Uterus (tissue), 4 donors: Measurements from ENCODE around the gene SLC22A4. TPM values are rescaled to one million over a fixed set of nuclear protein-coding genes. Genes with fewer than 3 reads are reported as not detected.

Source experiments
- DNase-seq, 2 donors: peaks; one replicate each; pipeline ENCODE4 v3.0.0-alpha.2; 2019 to 2020
- H3K27ac ChIP-seq, 2 donors: fragments of 200-600 bp; sonication (generic); 1 replicate in 1 of 2; 2 replicates in 1 of 2; pipeline ENCODE4 v1.5.1; 2016 to 2018
- H3K27me3 ChIP-seq, 2 donors: fragments of 200-600 bp; sonication (generic); one replicate each; pipeline ENCODE4 v1.5.1; 2018 to 2019; ENCODE audit warnings: control low read depth in 1 of 2
- H3K36me3 ChIP-seq, 2 donors: fragments of 200-600 bp; sonication (generic); one replicate each; pipeline ENCODE4 v1.5.1; 2019; ENCODE audit warnings: control low read depth in 1 of 2
- H3K4me1 ChIP-seq, 2 donors: fragments of 200-600 bp; sonication (generic); one replicate each; pipeline ENCODE4 v1.5.1; 2018 to 2019; ENCODE audit warnings: control low read depth in 1 of 2
- H3K4me3 ChIP-seq, 2 donors: fragments of 200-600 bp; sonication (generic); 1 replicate in 1 of 2; 2 replicates in 1 of 2; pipeline ENCODE4 v1.5.1; 2018 to 2019; ENCODE audit warnings: mild to moderate bottlenecking in 1 of 2
- H3K9me3 ChIP-seq, 2 donors: fragments of 200-600 bp; sonication (generic); one replicate each; pipeline ENCODE4 v1.5.1; 2019; ENCODE audit warnings: control low read depth in 1 of 2
- POLR2A ChIP-seq, 2 donors: fragments of 450-650 bp; IDR thresholded peaks; one replicate each; pipeline ENCODE4 v1.6.1; 2016; ENCODE audit warnings: antibody characterized with exemption in 2 of 2, mild to moderate bottlenecking in 1 of 2, moderate library complexity in 1 of 2
- intact Hi-C: fragments of 100-400 bp; cut with DNase I; formaldehyde crosslinking; loops from one replicate; pipeline ENCODE4 v1.15.1; 2023; ENCODE audit warnings: low total_unique reads
- total RNA-seq, 4 donors: library from RNA; depleted of rRNA in 3 of 4; stranded (reverse); fragments of >200 nt in 3 of 4; gene quantifications; one replicate each; pipeline versions ENCODE4 v1.1.0 to v1.2.4, GENCODE V29; 2014 to 2023
- TF ChIP-seq, protein P1 (sequence below), 4 experiments: fragments of 200-600 bp in 2 of 4; fragments of 450-650 bp in 2 of 4; sonication (generic) in 2 of 4; IDR thresholded peaks; one replicate each; pipeline ENCODE4 v1.5.1; 2016 to 2019; ENCODE audit warnings: antibody characterized with exemption in 4 of 4, mild to moderate bottlenecking in 2 of 4, moderate library complexity in 1 of 4
- donor health status: DM: yes; HTN: yes; CAD: no.

SLC22A4 gene
- total RNA-seq, 4 donors from 2014 or later, result 0.26 to 4.5 (median 2.3) TPM

- intact Hi-C loops, result loop anchor here (2.0 kb wide), 1 partner anchor 110 kb away; no protein-coding TSS in a partner anchor
- no peaks in the 10 kb centered on the region for H3K36me3 ChIP-seq
- H3K9me3 ChIP-seq, result no peaks in the 10 kb centered on the region
- peak overlapping the region; percentile 91 to 92 for H3K27ac ChIP-seq
- TF ChIP-seq POLR2A (IDR thresholded peaks at IDR 0.05), result no peak
- TF ChIP-seq, protein P1, sequence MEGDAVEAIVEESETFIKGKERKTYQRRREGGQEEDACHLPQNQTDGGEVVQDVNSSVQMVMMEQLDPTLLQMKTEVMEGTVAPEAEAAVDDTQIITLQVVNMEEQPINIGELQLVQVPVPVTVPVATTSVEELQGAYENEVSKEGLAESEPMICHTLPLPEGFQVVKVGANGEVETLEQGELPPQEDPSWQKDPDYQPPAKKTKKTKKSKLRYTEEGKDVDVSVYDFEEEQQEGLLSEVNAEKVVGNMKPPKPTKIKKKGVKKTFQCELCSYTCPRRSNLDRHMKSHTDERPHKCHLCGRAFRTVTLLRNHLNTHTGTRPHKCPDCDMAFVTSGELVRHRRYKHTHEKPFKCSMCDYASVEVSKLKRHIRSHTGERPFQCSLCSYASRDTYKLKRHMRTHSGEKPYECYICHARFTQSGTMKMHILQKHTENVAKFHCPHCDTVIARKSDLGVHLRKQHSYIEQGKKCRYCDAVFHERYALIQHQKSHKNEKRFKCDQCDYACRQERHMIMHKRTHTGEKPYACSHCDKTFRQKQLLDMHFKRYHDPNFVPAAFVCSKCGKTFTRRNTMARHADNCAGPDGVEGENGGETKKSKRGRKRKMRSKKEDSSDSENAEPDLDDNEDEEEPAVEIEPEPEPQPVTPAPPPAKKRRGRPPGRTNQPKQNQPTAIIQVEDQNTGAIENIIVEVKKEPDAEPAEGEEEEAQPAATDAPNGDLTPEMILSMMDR (IDR thresholded peaks at IDR 0.05), result no peak
- DNase-seq, result no peak
- H3K4me1 ChIP-seq, result peaks cover 19 to 20% of the 10 kb centered on the region in 2 donors
- H3K27me3 ChIP-seq, result no peaks in the 10 kb centered on the region
- no peak overlapping the region for H3K4me3 ChIP-seq
Measured at GRCh38 chr5:132389051-132389331, 94.8 kb downstream of the SLC22A4 start.

GRCh38 chr5:132389585-132390286 lies 95.5 kb downstream of the SLC22A4 start:
- H3K27ac ChIP-seq, result peak overlapping the region; percentile 91 to 92
- intact Hi-C loops, result loop anchor here (2.0 kb wide), 1 partner anchor 109 kb away; no protein-coding TSS in a partner anchor
- no peak for TF ChIP-seq POLR2A (IDR thresholded peaks at IDR 0.05)
- TF ChIP-seq, protein P1 (IDR thresholded peaks at IDR 0.05), result no peak

GRCh38 chr5:132391247-132391646 lies 97.1 kb downstream of the SLC22A4 start:
- Histone ChIP-seq H3K27me3 (no peaks in the 10 kb centered on the region), H3K4me3 (no peak overlapping the region), H3K4me1 (peaks cover 11 to 19% of the 10 kb centered on the region in 2 donors), H3K36me3 (no peaks in the 10 kb centered on the region), H3K27ac (peak overlapping the region; percentile 23 to 92), H3K9me3 (no peaks in the 10 kb centered on the region)
- TF ChIP-seq, protein P1 (IDR thresholded peaks at IDR 0.05), result no peak
- TF ChIP-seq POLR2A (IDR thresholded peaks at IDR 0.05), result no peak
- no peak for DNase-seq
- intact Hi-C loops, result no loop called here

More at GRCh38 chr5:132389585-132390286, 95.5 kb downstream of the SLC22A4 start:
- Histone ChIP-seq H3K27me3 (no peaks in the 10 kb centered on the region), H3K4me3 (no peak overlapping the region), H3K36me3 (no peaks in the 10 kb centered on the region), H3K4me1 (peaks cover 19 to 20% of the 10 kb centered on the region in 2 donors), H3K9me3 (no peaks in the 10 kb centered on the region)
- peak; percentile 72 to 89 for DNase-seq

- no peak overlapping the region for H3K27ac ChIP-seq
Measured at GRCh38 chr5:132391870-132392269, 97.7 kb downstream of the SLC22A4 start.

DNA sequence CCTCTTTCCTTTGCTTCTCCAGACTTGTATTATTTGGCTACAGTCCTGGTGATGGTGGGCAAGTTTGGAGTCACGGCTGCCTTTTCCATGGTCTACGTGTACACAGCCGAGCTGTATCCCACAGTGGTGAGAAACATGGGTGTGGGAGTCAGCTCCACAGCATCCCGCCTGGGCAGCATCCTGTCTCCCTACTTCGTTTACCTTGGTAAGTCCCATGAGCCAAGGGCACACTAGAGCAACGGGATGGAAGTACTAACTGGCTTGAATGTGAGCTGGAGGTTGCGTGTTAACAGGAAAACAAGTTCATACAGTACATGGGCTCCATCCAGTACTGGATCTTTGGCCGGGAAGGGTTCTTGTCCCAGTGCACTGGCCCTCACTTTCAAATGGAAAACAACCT lies 98.2 kb downstream of the SLC22A4 start:
- H3K4me1 ChIP-seq, result peaks cover under 1 to 11% of the 10 kb centered on the region in 2 donors
- no peak overlapping the region for H3K27ac ChIP-seq
- no peaks in the 10 kb centered on the region for H3K36me3 ChIP-seq
- no peak for TF ChIP-seq POLR2A (IDR thresholded peaks at IDR 0.05)
- TF ChIP-seq, protein P1 (IDR thresholded peaks at IDR 0.05), result no peak
- no peak overlapping the region for H3K4me3 ChIP-seq
- no peaks in the 10 kb centered on the region for H3K9me3 ChIP-seq
- no peak for DNase-seq
- no peaks in the 10 kb centered on the region for H3K27me3 ChIP-seq
- intact Hi-C loops, result no loop called here

More at GRCh38 chr5:132391870-132392269, 97.7 kb downstream of the SLC22A4 start:
- Histone ChIP-seq H3K36me3 (no peaks in the 10 kb centered on the region), H3K27me3 (no peaks in the 10 kb centered on the region), H3K4me3 (no peak overlapping the region), H3K4me1 (peaks cover 6 to 17% of the 10 kb centered on the region in 2 donors), H3K9me3 (no peaks in the 10 kb centered on the region)
- TF ChIP-seq POLR2A (IDR thresholded peaks at IDR 0.05), result no peak
- TF ChIP-seq, protein P1 (IDR thresholded peaks at IDR 0.05), result no peak
- intact Hi-C loops, result no loop called here
- no peak for DNase-seq
